EH (cell line): ENCODE results near the gene ZFTA.
A peak's percentile ranks its signal among the peaks of the same experiment; 100 is the strongest.

ENCODE experiments used
- DNase-seq: peaks from one replicate; pipeline ENCODE4 v3.0.0-alpha.2; 2015; ENCODE audit warnings: low read depth

ZFTA gene

DNA sequence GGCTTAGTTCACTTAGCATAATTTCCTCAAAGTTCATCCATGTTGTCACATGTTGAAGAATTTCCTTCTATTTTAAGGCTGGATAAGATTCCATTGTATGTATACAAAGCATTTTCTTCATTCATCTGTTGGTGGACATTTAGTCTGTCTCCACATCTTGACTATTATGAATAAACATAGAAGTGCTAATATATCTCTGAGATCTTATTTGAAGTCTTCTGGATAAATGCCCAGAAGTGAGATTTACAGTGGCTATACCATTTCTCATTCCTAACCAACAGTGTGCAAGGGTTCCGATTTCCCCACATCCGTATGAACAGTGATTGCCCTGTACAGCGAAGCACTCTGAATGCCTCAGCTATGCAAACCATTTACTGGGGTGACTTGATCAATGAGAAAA, 6.6 kb upstream of the ZFTA start:
- DNase-seq: no peak

- DNase-seq: peak; percentile 51
These were observed 3.3 kb upstream of the ZFTA start for GRCh38 chr11:63771741-63772318.

DNA sequence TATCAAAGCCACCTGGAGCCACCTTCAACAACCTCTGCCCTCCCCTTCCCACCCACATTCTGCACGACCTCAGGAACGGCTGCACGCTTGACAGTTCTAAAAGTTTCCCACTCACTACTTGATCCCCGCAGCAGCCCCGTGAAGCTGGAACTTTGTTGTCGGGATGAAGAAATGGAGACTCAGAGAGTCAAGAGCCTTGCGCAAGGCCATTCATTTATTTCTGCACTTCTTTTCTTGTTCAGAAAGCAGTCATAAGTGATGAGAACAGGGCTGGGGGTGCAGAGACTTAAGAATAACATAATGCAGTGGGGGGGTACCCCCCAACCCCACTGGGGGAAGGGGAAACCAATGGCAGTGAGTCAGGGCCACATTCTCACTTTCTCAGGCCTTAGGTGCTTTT, 2.2 kb upstream of the ZFTA start:
- no peak for DNase-seq

DNA sequence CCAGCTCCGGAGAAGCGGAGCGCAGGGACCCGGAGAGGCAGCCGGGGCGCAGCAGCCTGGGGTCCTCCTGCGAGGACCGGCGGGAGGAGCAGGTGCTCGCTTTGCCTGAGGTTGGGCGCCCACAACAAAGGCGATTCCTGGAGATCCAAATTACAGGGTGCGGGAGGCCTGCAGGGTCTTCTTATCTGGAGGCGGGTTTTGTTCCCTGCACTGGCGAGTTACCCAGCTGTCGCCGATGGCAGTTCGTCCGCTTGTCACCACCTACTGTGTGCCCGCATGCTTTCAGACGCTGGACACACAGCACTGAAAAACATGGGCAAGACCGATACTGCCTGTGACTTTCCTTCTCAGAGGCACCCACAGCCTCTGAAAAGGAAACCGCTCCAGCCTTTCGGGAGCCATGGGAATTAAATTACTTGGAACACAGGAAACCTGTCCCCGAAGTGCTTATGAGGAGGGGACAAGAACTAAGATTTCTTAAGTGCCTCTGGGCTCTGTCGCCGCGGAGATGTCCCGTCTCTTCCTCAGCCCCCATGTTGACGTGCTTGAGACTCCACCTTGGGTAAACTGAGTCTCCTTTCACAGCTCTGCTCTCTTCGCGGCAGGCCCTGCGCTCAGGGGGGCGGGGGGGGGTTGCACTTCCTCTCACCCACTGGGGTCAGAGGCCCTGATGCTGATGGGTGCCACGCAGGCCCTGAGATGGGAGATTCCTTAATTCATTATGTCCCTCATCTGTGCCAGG, 1.3 kb upstream of the ZFTA start:
- peak; percentile 28 for DNase-seq

DNA sequence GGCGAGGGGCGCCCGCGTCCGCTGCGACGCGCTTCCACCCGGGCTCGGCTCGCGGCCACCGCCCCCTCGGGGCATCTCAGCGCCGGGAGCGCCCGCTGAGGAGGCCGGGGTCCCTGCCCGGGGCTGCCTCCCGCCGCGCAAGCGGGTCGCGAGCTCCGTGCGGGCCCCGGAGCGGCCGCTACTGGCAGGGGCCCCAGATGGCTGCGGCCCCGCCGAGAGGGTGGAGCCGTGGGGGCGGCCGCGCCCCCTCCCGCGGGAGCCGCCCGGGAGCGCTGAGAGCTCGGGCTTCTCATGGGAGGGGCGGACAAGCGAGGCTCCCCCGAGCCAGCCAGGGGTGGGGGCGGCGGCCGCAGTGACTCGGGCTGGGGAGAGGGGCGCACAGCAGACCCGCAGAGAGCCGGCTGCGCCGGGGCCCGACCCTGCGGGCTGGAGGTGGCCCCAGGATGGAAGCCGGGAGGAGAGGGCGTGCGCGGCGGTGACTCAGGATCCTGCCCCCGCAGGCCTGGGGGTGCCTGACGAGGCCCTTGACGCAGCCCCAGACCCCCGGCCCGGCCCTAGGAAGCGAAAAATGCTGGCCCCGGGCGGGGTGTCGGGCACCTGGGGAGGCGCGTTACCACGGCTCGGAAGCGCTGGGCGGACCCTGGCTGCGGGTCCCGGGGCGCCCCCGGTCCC, 603 bp upstream of the ZFTA start:
- DNase-seq: peak; percentile 54

GRCh38 chr11:63767565-63768236, 874 bp downstream of the ZFTA start:
- DNase-seq: peak; percentile 87

GRCh38 chr11:63767267-63767564, 1.4 kb downstream of the ZFTA start:
- DNase-seq: no peak

GRCh38 chr11:63766531-63767235, 1.9 kb downstream of the ZFTA start:
- DNase-seq: no peak

DNA sequence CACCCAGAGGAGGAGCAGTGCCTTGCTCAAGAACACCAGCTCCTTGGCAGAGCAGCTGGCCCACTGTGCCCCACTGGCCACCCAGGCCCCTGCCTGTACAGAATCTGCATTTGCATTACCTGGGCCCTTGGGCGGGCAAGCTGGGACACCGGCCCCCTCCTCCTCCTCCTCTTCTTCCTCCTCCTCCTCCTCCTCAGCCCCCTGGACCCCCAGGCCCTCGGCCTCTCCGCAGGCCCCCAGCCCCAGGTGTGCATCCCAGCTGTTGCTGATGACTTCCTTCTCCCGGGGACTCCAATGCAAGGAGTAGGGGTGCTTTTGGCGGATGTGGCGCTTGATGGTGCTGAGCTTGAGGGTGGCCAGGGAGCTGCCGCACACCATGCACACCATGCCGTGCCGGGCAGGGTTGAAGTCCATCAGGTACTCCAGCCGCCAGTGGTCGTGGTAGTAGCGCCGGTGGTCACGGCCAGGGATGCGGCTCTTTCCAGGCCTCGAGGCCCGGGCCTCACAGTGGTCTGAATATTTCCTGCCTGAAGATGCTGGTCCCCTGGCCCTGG, 2.8 kb downstream of the ZFTA start:
- DNase-seq: no peak

DNA sequence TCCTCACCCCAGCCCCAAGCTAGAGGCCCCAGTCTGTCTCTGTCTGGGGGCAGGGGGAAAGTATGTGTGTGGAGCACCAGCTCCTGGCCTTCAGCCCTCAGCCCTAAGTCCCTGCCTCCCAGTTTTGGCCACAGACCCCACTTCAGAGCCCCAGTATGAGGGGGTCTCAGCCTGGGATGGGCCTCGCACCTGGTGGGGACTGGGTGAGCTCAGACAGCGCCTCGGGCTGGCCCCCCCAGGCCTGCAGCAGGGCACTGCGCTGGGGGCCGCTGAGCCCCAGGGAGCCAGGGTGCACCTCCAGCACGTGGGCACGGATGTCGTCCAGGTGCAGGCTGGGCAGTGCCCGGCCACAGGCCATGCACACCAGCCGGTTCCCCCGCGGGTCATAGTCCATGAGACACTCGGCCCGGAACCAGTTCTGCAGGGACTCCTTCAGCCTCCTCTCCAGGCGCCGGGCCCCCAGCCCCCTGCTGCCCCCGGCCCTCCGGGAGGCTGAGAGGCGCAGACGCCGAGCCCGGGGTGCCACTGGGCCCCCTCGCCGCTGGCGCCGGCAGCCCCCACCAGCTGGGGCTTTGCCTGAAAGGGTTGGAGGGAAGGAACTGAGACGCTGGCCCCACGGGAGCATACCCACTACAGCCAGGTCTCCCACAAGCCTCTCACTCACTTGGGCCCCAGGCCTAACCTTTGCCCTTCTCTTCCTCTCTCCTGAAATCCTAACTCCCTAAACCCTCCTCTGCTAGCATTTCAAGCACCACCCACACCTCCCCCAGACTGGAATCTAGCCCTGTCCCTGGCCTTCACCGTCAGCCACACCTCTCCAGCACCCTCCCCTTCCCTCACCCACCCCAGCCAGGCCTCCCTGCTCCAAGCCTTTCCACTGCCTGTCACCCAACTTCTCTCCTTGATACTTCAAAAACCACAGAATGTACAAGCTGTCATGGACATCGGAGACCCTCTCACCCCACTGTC, 3.6 kb downstream of the ZFTA start:
- DNase-seq: no peak

GRCh38 chr11:63764340-63764678, 4.3 kb downstream of the ZFTA start:
- no peak for DNase-seq

DNA sequence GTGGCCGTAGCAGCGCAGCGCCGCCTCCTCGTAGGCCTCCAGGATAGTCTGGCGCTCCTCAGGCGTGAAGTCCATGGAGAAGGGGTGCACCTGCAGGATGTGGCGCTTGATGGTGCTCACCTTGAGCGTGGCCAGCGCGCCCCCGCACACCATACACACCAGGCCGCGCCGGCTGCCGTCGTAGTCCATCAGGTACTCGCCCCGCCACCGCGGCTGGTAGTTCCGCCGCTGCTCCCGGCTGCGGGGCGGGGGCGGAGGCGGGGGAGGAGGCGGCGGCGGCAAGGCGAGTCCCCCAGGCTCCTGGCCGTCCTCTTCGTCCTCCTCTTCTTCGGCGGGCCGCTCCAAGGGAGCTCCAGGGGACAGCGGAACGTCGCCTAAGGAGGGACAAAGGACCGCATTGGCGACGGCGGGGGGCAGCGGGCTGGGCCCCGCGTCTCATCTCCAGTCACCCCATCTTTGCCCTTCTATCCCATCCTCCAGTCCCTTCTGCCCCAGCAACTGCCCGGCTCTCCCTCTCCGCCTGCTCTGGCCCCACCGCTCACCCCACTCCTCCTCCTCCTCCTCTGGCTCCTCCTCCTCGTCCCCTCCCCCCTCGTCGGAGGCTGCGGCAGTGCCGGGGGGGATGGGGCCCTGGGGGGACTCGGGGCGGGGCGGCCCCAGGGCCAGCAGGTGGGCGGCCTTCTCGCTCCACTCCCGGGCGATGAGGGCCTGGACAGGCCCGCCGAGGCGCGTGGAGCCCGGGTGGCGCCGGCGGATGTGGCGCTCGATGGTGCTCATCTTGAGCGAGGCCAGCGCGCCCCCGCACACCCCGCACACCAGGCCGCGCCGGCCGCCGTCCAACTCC, 4.9 kb downstream of the ZFTA start:
- no peak for DNase-seq

GRCh38 chr11:63762654-63763495, 5.7 kb downstream of the ZFTA start:
- DNase-seq: no peak

- DNase-seq: no peak
These were observed 6.5 kb downstream of the ZFTA start for GRCh38 chr11:63761931-63762653.

DNA sequence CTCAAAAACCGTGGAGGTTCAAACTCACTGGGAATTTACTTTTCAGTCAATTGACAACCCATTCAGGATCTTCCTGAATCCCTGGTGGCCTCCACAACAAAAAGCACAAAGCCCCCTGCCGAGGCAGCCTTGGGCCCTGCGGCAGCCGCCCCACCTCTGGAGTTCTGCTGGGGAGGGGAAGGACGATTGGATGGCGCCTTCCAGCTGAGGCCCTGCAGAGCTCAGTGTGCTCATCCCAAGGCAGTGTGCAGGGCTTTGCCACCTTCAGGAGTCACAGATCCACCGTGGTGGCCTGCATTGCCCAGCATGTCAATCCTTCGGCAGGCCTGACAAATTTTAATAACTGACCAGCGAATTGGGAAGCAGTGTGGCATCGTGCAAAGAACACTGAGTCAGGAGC, 7.4 kb downstream of the ZFTA start:
- DNase-seq: no peak

GRCh38 chr11:63760487-63761079, 8.0 kb downstream of the ZFTA start:
- DNase-seq: no peak

- no peak for DNase-seq
These were observed 11.4 kb downstream of the ZFTA start for GRCh38 chr11:63756919-63757761.
